HepG2 (cell line): ENCODE measurements around the gene MED1. TPM values are rescaled to one million over a fixed set of nuclear protein-coding genes. Genes with fewer than 3 reads are reported as not detected.

Experiments
- GFI1 ChIP-seq: sonication (generic); formaldehyde crosslinking; IDR thresholded peaks from 2 replicates; pipeline ENCODE4 v1.5.0; 2020; ENCODE audit warnings: missing genetic modification reagents, mild to moderate bottlenecking, borderline replicate concordance
- MIER2 ChIP-seq: IDR thresholded peaks from 2 replicates; pipeline ENCODE4 v1.6.1; 2016; ENCODE audit warnings: missing biosample characterization, missing genetic modification reagents
- MYC ChIP-seq: sonication (generic); formaldehyde crosslinking; IDR thresholded peaks from 2 replicates; pipeline ENCODE4 v1.9.0; 2021; ENCODE audit warnings: missing genetic modification reagents, borderline replicate concordance
- NFE2 ChIP-seq: sonication (generic); formaldehyde crosslinking; IDR thresholded peaks from 2 replicates; pipeline ENCODE4 v1.4.0; 2020; ENCODE audit warnings: missing genetic modification reagents
- POLR2G ChIP-seq: fragments of 200-400 bp; formaldehyde crosslinking; IDR thresholded peaks from 2 replicates; pipeline ENCODE4 v1.6.1; 2018; ENCODE audit warnings: mild to moderate bottlenecking, low read depth, low read length, moderate library complexity
- SP5 ChIP-seq: IDR thresholded peaks from 2 replicates; pipeline ENCODE4 v1.6.1; 2016; ENCODE audit warnings: low read depth, borderline replicate concordance
- ZFP82 ChIP-seq: sonication (generic); formaldehyde crosslinking; IDR thresholded peaks from 2 replicates; pipeline ENCODE4 v1.5.1; 2020; ENCODE audit warnings: mild to moderate bottlenecking, missing genetic modification reagents, borderline replicate concordance
- ZFP90 ChIP-seq: sonication (generic); formaldehyde crosslinking; IDR thresholded peaks from 2 replicates; pipeline ENCODE4 v1.8.0; 2022; ENCODE audit warnings: missing genetic modification reagents, mild to moderate bottlenecking, inconsistent platforms, borderline replicate concordance
- ZNF256 ChIP-seq: sonication (generic); formaldehyde crosslinking; conservative IDR thresholded peaks from 2 replicates; pipeline ENCODE4 v1.4.0; 2020; ENCODE audit warnings: missing genetic modification reagents
- ZNF263 ChIP-seq: sonication (generic); formaldehyde crosslinking; IDR thresholded peaks from 2 replicates; pipeline ENCODE4 v1.4.0; 2020; ENCODE audit warnings: missing genetic modification reagents
- ZNF296 ChIP-seq: sonication (generic); formaldehyde crosslinking; conservative IDR thresholded peaks from 2 replicates; pipeline ENCODE4 v1.5.0; 2020; ENCODE audit warnings: mild to moderate bottlenecking, missing genetic modification reagents
- ZNF570 ChIP-seq: sonication (generic); formaldehyde crosslinking; IDR thresholded peaks from 2 replicates; pipeline ENCODE4 v1.4.0; 2020; ENCODE audit warnings: mild to moderate bottlenecking, missing genetic modification reagents, borderline replicate concordance
- ZNF629 ChIP-seq: sonication (generic); formaldehyde crosslinking; conservative IDR thresholded peaks from 2 replicates; pipeline ENCODE4 v1.5.0; 2020; ENCODE audit warnings: missing genetic modification reagents
- polyA plus RNA-seq, 8 experiments: library from polyadenylated mRNA; depleted of rRNA in 3 of 8; stranded (reverse) in 7 of 8; unstranded in 1 of 8; fragments of >200 nt; fragmentation: Illumina TruSeq in 4 of 8; extraction: Trizol in 4 of 8; gene quantifications; 2 replicates each; pipeline versions ENCODE4 v1.2.1 to v1.2.3, GENCODE V29; 2011 to 2016; ENCODE audit warnings: low read depth in 4 of 8, missing spikeins in 1 of 8, mixed read lengths in 1 of 8; ENCODE audit not compliant: insufficient read depth in 1 of 8
- total RNA-seq, 5 experiments: library from RNA; depleted of rRNA; stranded (reverse); fragments of >200 nt; fragmentation: Illumina TruSeq; extraction: Trizol; gene quantifications; 2 replicates each; pipeline ENCODE4 v1.2.3, GENCODE V29; 2016; ENCODE audit warnings: low read depth in 1 of 5
- TF ChIP-seq, protein P1 (sequence below): sonication (generic); formaldehyde crosslinking; IDR thresholded peaks from 2 replicates; pipeline ENCODE4 v1.4.0; 2020; ENCODE audit warnings: low read depth, mild to moderate bottlenecking, missing genetic modification reagents
- TF ChIP-seq, protein P2 (sequence below): sonication (generic); formaldehyde crosslinking; IDR thresholded peaks from 2 replicates; pipeline ENCODE4 v1.5.0; 2020; ENCODE audit warnings: missing genetic modification reagents
- TF ChIP-seq, protein P3 (sequence below): sonication (generic); formaldehyde crosslinking; IDR thresholded peaks from 2 replicates; pipeline ENCODE4 v1.9.0; 2021; ENCODE audit warnings: mild to moderate bottlenecking, missing genetic modification reagents
- TF ChIP-seq, protein P4 (sequence below): sonication (generic); formaldehyde crosslinking; IDR thresholded peaks from 2 replicates; pipeline ENCODE4 v1.4.0; 2020; ENCODE audit warnings: missing genetic modification reagents
- TF ChIP-seq, protein P5 (sequence below): sonication (generic); formaldehyde crosslinking; IDR thresholded peaks from 2 replicates; pipeline ENCODE4 v1.5.1; 2020; ENCODE audit warnings: missing genetic modification reagents, mild to moderate bottlenecking, borderline replicate concordance

The MED1 gene
- total and polyA plus RNA-seq, 2 of the 13 experiments (the other 11 are each of a cell fraction or from before 2014, with no cell fraction given) = 37.5 to 40.1 TPM

DNA sequence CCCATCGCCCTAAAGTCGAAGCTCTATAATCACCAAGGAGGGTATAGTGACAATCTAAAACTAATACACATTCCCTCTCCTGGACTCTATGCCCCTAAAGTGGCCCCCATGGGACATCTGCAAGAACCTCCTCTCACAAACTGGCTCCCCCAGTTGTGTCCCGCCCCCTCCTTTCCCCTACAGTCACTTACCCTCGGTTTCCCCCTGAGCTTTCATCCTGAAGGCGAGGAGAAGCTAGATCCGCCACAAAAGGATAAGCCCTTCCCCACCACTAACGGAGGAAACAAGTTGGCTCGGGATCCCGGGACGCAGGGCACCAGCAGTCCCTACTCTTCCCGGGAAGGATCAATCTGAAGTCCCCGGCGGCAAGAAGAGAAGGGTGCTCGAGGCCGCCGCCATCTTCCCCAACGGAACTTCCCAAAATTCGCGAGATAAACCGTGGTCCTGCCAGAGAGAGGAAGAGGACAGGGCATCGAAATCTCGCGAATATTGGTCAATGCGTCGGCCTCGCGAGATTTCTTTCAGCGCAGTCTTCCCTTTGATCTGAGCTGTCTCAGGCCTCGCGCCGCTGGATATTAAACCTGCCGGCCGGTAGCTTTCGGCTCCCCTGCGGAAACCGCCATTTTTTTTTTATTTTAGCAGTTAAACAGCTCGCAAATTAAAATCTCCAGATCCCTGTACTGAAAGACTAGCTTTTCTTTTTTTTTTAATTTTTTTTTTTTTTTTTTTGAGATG is at the start of gene MED1 (continued):
- TF ChIP-seq ZNF570 (CRISPR knock-in tag) (no peak), NFE2 (no peak), ZNF256 (CRISPR knock-in tag) (peak; percentile 47; the same call in 1 of the 2 replicates), MYC (CRISPR knock-in tag) (no peak; the same call in 1 of the 2 replicates), GFI1 (peak; percentile 88; the same call in 1 of the 2 replicates), ZFP90 (CRISPR knock-in tag) (peak; percentile 83; the same call in 1 of the 2 replicates), POLR2G (peak; percentile 93), MIER2 (CRISPR knock-in tag) (no peak), ZNF263 (CRISPR knock-in tag) (peak; percentile 51; the same call in 1 of the 2 replicates), ZNF629 (CRISPR knock-in tag) (no peak), SP5 (CRISPR knock-in tag) (no peak; the same call in 1 of the 2 replicates), ZFP82 (no peak), ZNF296 (CRISPR knock-in tag) (no peak)
- TF ChIP-seq, protein P1, sequence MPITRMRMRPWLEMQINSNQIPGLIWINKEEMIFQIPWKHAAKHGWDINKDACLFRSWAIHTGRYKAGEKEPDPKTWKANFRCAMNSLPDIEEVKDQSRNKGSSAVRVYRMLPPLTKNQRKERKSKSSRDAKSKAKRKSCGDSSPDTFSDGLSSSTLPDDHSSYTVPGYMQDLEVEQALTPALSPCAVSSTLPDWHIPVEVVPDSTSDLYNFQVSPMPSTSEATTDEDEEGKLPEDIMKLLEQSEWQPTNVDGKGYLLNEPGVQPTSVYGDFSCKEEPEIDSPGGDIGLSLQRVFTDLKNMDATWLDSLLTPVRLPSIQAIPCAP (CRISPR knock-in tag) = 0 out of 2 replicates have a peak, but pooled peaks have one; percentile 45
- TF ChIP-seq, protein P2, sequence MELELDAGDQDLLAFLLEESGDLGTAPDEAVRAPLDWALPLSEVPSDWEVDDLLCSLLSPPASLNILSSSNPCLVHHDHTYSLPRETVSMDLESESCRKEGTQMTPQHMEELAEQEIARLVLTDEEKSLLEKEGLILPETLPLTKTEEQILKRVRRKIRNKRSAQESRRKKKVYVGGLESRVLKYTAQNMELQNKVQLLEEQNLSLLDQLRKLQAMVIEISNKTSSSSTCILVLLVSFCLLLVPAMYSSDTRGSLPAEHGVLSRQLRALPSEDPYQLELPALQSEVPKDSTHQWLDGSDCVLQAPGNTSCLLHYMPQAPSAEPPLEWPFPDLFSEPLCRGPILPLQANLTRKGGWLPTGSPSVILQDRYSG = no peak
- TF ChIP-seq, protein P3, sequence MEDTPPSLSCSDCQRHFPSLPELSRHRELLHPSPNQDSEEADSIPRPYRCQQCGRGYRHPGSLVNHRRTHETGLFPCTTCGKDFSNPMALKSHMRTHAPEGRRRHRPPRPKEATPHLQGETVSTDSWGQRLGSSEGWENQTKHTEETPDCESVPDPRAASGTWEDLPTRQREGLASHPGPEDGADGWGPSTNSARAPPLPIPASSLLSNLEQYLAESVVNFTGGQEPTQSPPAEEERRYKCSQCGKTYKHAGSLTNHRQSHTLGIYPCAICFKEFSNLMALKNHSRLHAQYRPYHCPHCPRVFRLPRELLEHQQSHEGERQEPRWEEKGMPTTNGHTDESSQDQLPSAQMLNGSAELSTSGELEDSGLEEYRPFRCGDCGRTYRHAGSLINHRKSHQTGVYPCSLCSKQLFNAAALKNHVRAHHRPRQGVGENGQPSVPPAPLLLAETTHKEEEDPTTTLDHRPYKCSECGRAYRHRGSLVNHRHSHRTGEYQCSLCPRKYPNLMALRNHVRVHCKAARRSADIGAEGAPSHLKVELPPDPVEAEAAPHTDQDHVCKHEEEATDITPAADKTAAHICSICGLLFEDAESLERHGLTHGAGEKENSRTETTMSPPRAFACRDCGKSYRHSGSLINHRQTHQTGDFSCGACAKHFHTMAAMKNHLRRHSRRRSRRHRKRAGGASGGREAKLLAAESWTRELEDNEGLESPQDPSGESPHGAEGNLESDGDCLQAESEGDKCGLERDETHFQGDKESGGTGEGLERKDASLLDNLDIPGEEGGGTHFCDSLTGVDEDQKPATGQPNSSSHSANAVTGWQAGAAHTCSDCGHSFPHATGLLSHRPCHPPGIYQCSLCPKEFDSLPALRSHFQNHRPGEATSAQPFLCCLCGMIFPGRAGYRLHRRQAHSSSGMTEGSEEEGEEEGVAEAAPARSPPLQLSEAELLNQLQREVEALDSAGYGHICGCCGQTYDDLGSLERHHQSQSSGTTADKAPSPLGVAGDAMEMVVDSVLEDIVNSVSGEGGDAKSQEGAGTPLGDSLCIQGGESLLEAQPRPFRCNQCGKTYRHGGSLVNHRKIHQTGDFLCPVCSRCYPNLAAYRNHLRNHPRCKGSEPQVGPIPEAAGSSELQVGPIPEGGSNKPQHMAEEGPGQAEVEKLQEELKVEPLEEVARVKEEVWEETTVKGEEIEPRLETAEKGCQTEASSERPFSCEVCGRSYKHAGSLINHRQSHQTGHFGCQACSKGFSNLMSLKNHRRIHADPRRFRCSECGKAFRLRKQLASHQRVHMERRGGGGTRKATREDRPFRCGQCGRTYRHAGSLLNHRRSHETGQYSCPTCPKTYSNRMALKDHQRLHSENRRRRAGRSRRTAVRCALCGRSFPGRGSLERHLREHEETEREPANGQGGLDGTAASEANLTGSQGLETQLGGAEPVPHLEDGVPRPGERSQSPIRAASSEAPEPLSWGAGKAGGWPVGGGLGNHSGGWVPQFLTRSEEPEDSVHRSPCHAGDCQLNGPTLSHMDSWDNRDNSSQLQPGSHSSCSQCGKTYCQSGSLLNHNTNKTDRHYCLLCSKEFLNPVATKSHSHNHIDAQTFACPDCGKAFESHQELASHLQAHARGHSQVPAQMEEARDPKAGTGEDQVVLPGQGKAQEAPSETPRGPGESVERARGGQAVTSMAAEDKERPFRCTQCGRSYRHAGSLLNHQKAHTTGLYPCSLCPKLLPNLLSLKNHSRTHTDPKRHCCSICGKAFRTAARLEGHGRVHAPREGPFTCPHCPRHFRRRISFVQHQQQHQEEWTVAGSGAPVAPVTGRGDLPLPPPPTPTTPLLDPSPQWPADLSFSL = no peak
- TF ChIP-seq, protein P4, sequence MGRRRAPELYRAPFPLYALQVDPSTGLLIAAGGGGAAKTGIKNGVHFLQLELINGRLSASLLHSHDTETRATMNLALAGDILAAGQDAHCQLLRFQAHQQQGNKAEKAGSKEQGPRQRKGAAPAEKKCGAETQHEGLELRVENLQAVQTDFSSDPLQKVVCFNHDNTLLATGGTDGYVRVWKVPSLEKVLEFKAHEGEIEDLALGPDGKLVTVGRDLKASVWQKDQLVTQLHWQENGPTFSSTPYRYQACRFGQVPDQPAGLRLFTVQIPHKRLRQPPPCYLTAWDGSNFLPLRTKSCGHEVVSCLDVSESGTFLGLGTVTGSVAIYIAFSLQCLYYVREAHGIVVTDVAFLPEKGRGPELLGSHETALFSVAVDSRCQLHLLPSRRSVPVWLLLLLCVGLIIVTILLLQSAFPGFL (CRISPR knock-in tag) = no peak
- TF ChIP-seq, protein P5, sequence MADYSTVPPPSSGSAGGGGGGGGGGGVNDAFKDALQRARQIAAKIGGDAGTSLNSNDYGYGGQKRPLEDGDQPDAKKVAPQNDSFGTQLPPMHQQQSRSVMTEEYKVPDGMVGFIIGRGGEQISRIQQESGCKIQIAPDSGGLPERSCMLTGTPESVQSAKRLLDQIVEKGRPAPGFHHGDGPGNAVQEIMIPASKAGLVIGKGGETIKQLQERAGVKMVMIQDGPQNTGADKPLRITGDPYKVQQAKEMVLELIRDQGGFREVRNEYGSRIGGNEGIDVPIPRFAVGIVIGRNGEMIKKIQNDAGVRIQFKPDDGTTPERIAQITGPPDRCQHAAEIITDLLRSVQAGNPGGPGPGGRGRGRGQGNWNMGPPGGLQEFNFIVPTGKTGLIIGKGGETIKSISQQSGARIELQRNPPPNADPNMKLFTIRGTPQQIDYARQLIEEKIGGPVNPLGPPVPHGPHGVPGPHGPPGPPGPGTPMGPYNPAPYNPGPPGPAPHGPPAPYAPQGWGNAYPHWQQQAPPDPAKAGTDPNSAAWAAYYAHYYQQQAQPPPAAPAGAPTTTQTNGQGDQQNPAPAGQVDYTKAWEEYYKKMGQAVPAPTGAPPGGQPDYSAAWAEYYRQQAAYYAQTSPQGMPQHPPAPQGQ (CRISPR knock-in tag) = no peak
